HG03135 (cell line): Measurements from ENCODE around the gene CENPM.

Source experiments
- ATAC-seq: cut with Tn5 transposase; IDR thresholded peaks from one replicate; pipeline ENCODE4 v1.9.1; 2021; ENCODE audit warnings: mild to moderate bottlenecking, moderate library complexity; ENCODE audit not compliant: unreplicated experiment

CENPM gene

DNA sequence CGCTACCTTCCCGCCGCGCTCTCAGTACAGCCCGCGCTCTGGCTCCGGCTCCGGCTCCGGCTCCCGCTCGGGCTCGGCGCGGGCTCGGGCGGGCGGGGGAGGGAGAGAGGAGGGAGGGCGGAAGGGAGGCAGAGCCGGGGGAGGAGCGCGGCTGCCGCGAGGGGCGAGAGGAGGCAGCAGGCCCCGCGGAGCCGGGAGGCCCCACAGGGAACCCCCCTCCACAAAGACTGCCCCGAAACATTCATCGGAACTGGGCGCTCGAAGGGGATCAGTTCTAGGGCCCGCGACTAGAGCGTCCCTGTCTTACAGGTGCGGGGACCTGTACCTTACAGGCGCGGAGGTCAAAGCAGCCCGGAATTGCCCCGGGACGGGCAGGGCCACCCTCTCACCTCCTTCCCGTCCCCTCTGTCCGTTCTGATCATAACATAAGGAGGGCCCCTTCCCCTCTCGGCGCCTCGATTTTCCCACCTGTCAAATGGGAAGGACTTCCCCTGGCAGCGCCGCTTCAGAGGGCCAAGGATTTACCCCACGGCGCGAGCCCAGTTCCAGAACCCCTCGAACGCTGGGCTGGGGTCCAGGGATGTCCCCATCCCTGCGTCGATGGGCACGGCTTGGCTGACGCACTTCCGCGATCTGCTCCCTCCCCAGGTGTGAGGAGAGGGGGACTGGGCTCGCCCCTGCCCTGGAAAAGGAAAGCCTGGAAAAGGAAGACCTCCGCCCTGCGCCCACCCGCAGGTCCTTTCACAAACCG, 31.7 kb downstream of the CENPM start, which contains the start of gene SHISA8:
Gene SHISA8 (minus strand): TSS at position 40 of the 751 bp plus-strand sequence. CDS start 407 bp downstream, outside the sequence.
- ATAC-seq = no peak

GRCh38 chr22:41914611-41915034, 32.3 kb downstream of the CENPM start:
- no peak for ATAC-seq

- ATAC-seq = no peak
These were observed 33.0 kb downstream of the CENPM start for GRCh38 chr22:41913842-41914534.

DNA sequence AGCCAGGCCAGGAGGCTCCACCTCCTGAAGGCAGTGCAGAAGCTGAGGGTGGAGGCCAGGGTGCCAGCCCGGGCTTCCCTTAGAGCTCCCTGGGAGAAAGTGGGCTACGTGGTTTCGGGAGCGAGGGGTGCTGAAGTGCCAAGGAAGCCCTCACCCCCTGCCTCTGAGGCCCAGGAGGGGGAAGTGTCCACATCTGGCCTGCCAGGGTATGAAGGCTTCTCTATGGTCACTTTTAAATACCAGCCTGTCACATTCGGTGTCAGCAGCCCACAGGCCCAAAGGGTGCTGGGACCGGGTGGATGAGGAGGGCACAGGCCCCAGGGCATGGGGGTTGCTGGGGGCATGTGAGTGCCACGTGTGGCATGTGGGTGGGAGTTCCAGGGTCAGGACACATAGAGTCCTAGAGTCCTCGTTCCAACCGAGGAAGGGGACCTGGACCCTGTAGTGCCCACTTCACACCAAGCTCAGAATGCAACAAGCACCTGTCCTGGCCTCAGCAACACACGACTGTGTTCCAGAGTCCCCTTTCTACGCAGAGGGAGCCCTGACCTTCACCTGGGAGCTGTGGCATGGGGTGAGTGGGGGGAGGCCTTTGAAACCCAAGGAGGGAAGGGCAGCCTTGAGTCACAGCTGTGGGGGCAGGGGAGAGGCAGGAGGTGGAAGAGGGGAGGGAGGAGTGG, 33.8 kb downstream of the CENPM start:
- no peak for ATAC-seq

DNA sequence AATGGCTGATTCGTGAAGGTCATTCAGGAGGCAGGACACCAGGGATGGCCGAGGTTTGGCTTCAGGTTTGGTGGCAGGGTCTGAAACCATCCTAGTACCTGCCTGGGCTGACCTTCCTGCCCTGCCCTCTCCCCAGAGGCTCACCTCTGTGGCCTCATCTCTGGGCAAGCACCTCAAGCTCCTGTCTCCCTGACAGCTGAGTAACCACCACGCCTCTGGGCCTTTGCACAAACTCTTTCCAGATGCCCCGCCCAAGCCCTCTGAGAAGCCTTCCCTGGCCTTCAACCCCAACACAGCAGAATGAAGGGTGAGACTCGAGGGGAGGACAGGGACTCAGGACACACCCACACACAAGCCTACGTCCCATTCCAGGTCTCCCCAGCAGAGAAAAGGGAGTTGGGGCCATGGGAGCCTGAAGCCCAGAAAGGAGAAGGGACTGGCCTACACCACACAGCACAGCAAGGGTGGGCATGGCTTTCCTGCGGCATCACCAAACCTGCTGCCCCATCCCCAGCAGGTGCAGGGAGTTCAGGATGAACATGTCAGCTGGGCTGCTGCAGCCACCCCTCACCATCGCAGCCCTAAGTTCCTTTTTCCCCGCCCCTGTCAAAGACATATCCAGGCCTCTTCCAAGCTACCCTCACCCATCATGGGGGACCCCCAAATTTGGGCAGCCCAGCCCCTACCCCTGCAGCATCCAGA, 34.5 kb downstream of the CENPM start:
- ATAC-seq = no peak

DNA sequence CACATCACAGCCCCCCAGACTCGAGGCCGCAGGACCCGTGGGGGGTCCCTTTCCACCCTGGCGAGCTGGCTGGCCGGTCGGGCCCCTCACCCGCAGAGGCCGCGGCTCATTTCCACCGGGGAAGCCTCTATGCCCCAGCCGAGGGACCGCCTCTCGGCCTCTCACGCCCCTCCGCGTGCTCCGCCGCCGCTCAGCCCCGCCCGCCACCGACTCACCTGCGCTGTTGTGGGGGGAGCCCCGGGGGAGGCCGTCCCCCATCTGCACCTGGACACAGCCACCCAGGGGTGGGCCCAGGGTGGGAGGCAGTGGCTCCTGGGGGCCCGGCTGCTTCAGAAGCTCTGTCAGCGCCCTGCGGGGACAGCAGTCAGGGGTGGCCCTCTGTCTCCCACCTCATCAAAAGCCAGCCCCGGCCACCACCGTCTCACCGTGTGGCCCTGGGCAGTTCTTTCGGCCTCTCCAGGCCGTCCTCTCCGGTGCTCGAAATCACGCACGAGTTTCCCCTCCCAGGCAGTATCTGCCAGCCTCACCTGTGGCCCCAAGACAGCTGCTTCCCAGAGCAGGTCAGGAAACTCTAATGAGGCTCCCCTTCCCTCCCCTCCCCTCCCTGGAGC, 35.8 kb downstream of the CENPM start:
- ATAC-seq = no peak

GRCh38 chr22:41910050-41911000, 36.6 kb downstream of the CENPM start:
- ATAC-seq = no peak

- ATAC-seq = no peak
These were observed 37.5 kb downstream of the CENPM start for GRCh38 chr22:41909310-41910049.

- ATAC-seq = no peak
These were observed 38.3 kb downstream of the CENPM start for GRCh38 chr22:41908411-41909309.

DNA sequence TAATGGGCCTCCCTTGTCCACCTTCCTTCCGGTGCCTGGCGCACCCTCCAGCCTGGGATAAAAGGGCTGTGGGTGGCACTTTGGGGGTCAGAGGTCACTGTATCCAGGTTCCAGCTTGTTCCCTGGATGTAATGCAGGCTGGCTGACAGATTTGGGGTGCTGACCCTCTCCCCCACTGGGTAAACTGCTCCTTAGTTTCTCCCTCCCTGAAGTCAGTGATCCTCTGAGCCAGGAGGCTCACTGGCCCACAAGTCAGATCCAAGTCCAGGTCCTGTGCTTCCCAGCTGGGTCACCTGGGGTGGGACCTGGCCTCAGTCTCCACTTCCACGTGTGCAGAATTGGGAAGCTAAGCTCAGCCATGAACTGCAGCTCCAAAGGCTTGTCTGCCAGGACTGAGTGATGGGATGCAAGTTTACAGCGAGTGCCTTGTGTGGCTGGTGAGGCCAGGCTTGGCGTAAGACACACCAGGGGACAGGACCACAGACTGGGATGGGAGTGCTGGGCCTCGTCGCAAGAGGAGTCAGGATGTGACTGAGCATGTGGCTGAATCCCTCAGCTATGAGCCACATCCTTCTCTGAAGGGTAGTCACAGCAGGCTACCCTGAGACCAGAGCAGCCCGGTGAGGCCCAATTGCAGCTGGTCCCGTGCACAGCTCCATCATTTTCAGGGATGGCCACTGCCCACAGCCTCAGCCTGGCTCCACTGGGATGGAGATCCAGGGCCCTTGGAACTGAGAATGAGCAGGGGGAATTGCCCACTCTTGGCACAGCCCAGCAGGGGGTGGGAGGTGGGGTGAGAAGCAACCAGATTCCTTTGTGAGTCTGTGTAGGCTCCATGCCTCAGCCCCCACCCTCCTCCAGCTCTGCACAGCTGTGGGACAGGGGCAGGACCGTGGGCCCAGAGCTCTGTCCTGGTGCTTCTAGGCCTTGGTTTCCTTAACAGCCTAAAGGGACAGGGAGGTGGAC, 39.2 kb downstream of the CENPM start:
- no peak for ATAC-seq

GRCh38 chr22:41906822-41907221, 40.1 kb downstream of the CENPM start:
- ATAC-seq = no peak

DNA sequence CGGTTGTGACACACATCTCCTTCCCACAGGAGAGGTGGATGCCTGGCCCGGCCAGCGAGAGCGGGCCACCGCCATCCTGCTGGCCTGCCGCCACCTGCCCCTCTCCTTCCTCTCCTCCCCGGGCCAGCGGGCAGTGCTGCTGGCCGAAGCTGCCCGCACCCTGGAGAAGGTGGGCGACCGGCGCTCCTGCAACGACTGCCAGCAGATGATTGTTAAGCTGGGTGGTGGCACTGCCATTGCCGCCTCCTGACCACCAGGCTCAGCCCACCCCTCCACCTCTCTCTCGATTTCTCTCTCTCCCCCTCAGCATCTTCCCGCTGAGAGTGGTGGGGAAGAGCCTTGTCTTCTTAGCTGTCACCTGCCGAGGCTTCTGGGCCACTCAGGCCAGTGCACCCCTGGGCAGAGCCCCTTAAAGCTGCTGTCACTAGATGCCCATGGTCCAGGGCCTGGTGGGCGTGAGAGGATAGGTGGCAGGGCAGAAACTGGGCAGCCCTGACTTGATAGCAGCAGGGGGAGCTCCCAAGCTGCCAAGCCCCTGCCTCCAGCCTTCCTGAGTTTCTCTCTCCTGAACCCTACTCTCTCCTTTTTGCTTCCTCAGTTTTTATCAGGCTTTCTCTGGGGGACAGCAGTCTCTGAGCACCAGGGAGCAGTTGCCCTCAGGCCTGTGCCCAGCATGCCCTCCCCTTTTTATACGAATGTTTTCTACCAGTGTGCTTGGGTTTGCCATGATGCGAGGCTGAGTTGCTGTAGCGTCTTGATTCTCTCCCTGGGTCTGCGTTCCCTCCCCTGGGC, 41.3 kb downstream of the CENPM start:
- no peak for ATAC-seq

DNA sequence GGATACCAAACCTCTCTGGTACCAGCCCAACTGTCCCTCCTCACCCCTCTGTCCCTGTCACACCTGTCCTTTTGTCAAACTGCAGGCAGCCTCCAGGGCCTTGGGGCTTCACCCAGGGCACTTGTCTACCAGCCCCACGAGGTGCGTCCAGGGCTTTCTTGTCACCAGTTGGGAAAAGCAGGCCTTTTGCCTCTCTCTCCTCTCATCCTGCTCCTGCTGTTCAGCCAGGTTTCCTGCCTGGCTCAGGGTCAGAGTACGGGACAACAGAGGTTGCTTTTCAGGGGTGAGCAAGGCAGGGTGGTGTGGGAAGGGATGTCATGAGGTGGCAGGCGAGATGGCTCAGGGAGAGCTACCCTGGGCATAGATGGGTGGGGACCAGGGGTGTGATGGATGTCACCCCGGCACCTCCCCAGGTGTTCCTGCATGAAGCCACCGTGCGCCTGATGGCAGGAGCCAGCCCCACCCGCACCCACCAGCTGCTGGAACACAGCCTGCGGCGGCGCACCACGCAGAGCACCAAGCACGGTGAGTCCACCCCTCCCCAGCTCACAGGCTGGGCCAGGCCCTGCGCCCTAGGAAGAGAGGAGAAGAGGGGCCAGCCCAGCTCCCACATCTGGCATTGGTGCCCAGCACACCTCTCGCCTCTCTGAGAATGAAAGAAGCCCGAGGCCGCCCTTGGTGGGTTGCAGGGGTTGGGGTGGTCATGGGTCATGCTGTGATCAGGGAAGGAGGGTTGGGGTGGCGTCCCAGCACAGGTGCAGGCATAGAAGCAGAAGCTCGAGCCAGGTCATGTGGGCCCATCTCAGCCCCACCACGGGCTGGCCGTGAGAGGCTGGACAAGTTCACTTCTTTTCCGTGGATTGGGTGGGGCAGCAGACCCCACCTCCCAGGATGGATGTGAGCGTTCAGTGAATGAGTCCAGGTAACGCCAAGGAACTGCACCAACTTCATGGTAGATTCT, 42.2 kb downstream of the CENPM start:
- ATAC-seq = no peak

DNA sequence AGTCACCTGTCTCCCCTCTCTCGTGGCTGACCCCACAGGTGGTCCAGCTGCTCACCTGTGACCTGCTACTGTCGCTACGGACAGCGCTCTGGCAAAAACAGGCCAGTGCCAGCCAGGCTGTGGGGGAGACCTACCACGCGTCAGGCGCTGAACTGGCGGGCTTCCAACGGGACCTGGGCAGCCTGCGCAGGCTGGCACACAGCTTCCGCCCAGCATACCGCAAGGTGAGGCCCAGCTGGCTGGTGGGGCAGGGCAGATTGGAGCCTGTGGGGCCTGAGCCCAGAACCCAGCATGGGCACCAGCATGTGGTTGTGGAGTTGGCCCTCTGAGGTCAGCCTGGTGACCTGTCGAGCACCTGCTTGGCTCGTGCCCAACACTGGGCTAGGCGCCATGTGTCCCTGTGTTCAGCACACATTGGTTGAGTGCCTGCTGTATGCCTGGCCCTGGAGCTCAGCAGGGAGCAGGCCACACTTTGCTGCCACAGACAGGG, 44.0 kb downstream of the CENPM start:
- ATAC-seq = no peak

DNA sequence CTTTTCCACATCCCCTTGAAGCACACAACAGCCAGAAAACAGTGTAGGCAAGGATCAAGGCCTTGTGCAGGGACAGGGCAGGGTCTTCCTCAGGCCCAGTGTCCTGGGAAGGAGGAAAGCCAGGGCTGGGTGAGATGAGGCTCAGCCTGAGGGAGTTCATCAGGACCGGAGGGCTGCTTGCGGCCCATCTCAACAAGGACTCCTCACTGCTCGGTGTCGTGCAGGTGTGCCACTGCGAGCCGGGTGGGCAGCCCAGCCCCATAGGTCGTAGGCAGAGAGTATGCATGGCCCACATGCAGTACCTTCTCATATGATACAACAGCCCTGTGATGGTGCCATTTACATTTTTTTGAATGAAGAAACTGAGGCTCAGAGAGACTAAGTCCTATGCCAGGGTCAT, 44.9 kb downstream of the CENPM start:
- ATAC-seq = no peak
